GM18505 (cell line): ENCODE measurements around the gene TF.

Experiments
- ATAC-seq: cut with Tn5 transposase; IDR thresholded peaks from one replicate; pipeline ENCODE4 v1.9.1; 2021; ENCODE audit not compliant: unreplicated experiment
- POLR2A ChIP-seq: IDR thresholded peaks from 4 replicates; pipeline ENCODE4 v1.6.1; 2011; ENCODE audit warnings: borderline replicate concordance; ENCODE audit not compliant: insufficient read depth, insufficient read length; ENCODE audit errors: extremely low read depth

TF gene

DNA sequence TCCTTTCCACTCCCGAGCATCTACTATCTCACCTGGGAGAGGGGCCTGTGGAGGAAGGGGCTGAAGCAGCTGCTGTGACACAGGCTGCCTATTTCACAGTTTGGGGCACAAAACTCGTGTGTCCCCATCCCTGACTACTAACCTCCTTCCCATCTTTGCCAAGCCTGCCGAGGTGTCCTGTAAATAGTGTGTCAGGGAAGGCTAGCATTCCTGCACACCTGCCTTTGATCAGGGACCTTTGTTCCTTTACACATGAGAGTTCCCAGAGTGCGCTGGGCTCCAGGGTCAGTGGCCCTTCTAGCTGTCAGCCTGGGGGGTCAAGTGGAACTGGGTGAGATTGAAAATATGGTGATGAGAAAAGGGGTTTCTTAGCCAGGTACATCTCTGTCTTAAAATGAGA lies 13.0 kb upstream of the TF start:
- ATAC-seq: no peak
- no peak for TF ChIP-seq POLR2A

DNA sequence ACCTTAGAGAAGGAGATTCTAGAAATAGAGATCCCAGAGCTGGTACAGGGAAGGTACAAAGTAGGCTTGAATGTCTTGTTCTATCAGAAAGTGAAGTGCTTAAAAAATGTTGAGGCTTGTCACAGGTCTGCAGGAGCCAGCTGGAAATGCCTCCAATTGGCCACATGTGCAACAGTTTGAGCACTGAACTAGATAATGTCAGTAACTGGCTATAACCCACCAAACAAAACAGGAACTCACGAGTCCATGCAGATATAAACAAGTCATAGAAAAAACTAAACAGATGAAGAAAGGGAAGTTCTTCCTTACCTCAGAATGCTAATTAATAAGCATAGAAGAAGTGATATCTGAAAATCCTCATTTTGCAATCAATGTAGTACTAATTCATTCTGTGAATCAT lies 11.9 kb upstream of the TF start:
- no peak for ATAC-seq
- no peak for TF ChIP-seq POLR2A

DNA sequence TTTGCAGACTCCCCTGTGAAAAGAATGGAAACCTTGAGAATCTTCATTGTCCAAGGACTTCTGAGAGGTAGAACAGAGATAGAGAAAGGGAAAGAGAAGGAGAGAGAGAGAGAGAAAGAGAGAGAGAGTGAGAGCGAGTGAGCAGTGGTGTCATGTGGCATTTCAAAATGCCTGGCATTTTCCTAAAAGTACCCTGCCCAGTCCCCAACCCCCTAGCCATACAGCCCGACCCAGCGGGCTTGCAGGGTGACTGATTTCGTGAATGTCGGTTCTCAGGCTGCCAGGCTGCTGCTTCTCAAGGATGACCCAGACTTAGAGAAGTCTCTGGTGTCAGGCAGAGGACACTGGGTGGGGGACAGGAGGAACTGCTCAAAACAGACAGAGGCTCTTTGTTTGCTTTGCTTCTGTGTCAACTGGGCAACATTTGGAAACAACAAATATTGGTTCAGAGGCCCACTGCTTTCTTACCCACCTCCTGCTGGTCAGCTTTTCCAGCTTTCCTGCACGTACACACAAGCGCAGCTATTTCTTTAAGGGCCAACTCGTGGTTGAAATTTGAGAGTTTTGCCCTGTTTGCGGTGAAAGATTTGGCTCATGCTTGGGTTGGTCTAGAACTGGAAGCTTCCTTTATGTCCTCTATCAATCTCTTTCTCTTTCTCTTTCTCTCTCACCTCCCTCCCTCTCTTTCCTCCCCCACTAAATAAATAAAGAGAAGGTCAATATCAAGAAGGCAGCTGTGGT lies 3.7 kb upstream of the TF start:
- TF ChIP-seq POLR2A: no peak
- no peak for ATAC-seq

DNA sequence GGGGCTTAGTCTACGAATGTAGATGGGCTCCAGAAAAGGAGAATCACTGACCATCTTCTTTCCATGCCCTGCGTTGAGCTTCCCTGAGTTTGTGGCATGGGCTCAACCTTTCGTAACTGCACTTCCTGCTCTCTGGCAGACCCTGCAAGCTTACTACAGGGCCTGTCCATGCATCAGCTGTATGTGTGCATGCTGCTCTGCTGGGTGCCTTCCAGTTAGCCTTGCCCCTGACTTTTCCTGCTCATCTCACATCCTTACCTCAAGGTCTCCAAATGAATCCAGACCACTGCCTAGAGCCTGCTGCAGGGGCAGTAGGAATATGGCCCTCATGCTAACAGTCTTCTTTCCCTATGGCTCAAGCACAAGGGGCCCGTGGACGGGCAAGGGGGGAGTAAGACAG lies 2.0 kb upstream of the TF start:
- no peak for TF ChIP-seq POLR2A
- ATAC-seq: no peak

DNA sequence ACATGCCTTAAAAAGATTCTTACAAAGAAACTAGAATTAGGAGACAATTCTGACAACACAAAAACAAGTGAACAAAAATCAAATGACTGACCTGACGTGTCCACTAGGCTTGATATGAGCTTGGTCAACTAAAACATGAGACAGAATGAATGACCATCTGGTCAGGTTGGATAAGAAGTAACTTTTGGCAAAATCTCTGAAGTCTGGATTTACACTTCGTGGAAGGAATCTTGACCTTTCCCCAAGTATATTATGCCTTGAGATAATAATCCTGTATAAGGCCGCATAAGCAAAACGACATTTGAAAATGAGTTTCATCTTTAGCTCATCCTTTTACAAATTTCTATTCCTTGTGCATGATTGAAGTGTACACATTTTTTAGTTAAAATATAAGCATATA lies 1.1 kb upstream of the TF start:
- no peak for ATAC-seq
- TF ChIP-seq POLR2A: no peak

DNA sequence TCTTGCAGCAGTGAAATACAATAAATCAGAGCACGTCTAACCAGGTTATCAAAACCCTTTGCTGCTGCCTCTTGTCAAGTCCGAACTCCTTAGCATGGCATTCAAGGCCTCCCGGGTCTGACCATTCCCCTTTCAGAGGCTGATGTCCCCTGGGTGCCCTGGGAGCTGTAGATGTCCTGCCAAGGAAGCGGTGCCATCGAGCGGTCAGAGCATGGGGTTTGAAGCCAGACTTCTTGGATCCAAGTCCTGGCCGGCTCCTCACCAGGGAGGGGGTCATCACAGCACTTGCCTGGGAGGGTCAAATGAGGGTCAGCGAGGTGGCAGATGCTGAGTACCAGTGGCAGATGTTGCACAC lies 496 bp downstream of the TF start:
- no peak for TF ChIP-seq POLR2A
- ATAC-seq: no peak

DNA sequence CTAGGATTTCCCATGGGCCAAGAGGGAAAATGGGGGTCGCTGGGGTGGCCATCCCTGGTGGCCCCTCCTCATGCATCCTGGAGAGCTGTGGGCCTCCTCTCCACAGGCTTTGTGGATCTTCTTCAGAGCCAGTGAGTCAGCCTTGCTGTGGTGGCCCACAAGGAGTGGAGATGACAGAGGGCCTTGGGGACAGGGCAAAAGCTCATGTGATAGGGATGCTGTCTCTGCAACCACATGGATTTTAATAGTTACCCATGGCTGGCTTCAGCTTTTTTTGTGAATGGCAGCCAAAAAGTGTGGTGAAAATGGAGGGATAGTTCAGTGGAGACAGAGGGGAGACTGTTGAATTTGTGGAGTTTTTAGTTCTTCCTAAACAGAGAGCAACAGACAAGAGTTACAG lies 1.2 kb downstream of the TF start:
- no peak for TF ChIP-seq POLR2A
- ATAC-seq: no peak

DNA sequence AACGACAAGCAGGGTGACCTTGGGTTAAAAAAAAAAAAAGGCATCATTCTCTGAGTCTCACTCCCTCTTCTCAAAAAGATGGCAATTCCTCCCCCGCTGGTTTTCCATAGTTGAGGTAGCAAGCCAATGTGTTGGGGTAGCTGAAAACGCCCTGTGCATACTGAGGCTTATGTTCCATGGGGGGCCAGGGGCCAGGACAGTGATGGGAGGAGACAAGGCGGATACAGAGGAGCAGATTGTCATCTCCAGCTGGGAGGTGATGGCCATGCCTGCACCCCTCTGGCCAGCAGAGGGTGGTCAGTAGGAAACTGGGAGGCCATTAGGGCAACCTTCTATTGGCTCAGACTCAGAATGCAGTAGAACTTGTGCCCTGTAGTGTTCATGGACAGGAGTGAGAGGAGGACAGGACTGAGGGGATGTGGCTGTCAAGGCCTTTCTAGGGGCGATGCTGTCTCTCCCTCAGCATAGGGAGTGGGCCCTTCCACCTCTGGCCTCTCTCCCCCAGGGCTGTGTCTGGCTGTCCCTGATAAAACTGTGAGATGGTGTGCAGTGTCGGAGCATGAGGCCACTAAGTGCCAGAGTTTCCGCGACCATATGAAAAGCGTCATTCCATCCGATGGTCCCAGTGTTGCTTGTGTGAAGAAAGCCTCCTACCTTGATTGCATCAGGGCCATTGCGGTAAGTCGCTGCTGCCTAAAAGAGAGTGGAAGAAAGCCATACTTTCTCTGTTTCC lies 1.9 kb downstream of the TF start:
- no peak for TF ChIP-seq POLR2A
- ATAC-seq: no peak

DNA sequence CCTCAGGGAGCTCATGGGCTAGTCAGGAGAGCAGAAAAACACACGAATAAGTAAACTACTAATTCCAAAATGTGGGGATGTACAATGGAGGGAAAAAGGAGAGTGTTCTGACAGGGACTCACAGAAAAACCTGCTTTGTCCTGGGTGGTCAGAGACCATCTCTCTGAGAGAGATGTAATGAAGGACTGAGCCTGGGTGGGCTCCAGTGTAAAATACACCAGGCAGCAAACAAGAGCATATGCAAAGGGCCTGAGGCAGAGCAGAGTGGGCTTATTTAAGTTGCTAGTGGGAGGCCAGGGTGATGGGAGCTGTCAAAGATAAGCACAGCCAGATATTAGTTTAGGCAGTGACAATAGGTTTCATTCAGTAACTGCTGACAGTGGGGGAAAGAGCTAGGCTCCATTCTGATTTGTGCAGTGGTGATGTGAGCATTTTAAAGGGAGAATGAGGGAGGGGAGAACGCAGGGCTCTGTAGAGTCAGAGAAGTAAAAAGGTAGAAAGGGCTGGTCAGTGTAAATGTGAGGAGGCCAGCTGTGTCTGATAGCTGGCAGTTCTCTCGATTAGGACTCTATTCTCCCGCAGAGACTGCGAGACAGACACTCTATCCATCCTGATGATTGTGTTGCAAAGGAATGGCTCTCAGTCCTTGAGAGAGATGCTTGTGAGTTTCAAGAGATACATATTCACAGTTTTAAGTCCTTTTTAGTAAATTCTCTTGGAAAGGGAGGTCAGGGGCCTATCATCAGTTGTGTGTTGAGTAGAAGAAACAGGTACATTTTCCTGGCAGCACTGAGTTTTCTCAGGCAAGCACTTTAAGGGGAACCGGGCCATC lies 3.5 kb downstream of the TF start:
- ATAC-seq: no peak
- no peak for TF ChIP-seq POLR2A

DNA sequence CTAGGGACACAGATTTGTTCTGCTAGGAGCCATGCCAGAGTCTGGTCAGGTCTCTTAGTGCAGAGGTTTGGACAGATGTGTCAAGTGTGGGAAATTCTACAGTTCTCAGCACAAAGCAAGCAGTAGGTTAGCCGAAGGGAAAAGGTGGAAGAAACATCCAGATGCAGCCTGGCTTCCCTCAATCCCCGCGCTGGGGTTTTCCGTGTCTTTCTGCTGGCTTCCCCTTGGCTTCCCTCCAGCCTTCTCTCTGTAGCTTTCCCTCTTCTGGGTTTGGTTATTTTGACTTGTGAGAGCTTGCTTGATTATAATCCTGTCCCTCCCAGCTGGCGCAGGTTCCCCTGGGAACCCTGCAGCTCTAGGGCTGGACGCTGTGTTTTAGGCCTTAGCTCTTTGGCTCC lies 4.1 kb downstream of the TF start:
- no peak for ATAC-seq
- no peak for TF ChIP-seq POLR2A

DNA sequence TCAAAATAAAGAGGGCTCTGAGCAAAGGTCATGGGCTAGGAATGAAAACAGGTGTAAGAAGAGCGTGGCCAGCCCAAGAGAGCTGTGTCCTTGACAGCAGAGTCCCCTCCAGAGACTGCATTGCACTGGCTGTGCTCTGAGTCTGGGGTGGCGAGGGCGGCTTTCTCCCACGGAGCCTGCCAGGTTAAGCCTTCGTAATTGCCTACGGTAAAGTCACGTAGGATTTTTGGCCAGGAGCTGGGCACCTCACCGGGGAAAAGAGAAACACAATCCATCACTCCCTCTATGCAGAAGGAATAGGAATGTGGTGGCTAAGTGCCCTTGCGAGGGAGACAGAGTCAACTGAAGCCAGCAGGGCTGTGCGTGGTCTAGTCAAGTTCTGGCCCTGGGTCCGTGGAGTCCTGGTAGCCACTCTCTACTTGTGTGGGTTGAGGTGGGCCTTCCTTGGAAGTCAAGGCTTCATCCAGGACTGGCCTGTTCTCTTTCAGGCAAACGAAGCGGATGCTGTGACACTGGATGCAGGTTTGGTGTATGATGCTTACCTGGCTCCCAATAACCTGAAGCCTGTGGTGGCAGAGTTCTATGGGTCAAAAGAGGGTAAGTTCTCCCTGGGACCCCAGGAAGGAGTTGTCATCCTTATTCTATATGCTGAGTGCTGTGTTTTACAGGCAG lies 7.0 kb downstream of the TF start:
- no peak for ATAC-seq

DNA sequence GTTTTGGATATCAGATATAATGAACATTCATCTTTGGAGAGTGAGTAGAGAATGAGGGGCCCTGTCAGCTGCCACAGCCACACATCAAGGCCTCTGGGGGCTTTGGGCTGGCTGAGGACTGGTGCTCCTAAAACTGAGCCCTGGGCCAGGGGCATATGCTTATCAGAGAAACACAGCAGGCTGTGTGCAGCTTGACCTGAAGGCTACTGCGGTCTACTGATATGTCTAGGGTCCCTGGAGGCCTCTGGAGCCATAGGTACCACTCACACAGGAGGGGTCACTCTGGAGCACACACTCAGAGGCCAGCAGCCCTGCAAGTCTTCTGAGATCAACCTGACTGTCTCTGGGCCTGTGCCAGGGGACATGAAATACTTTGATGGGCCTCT lies 7.6 kb downstream of the TF start:
- ATAC-seq: no peak
- TF ChIP-seq POLR2A: no peak

More for the DNA sequence above, 7.0 kb downstream of the TF start:
- no peak for TF ChIP-seq POLR2A

DNA sequence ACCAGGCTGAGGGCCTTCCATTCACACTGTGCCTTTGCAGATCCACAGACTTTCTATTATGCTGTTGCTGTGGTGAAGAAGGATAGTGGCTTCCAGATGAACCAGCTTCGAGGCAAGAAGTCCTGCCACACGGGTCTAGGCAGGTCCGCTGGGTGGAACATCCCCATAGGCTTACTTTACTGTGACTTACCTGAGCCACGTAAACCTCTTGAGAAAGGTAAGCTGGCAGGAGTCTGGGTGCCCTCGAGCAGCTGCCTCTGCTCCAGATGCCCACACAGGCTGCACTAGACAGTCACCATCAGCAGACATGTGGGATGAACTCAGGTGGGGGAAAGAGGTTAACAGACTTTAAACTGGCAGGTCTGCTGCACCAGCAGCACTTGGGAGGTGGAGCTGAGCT lies 8.3 kb downstream of the TF start:
- no peak for ATAC-seq
- TF ChIP-seq POLR2A: no peak
